B cell (primary cell): ENCODE results near the gene PEX13. TPM values are rescaled to one million over a fixed set of nuclear protein-coding genes. Genes with fewer than 3 reads are reported as not detected.

ENCODE experiments used
- ATAC-seq: fragments of 200-7000 bp; cut with Tn5 transposase; one replicate; pipeline ENCODE4 v1.10.0; 2021; ENCODE audit warnings: low read depth, mild to moderate bottlenecking, moderate number of reproducible peaks, moderate library complexity
- CTCF ChIA-PET: fragments of 350-600 bp; sonication (Branson Sonifier 250); formaldehyde crosslinking; loops from one replicate; lab custom pipeline; 2021; ENCODE audit warnings: antibody characterized with exemption, inconsistent platforms; lab: Charles Lee
- POLR2A ChIA-PET: fragments of 350-600 bp; sonication (Branson Sonifier 250); formaldehyde crosslinking; loops from one replicate; lab custom pipeline; 2021; ENCODE audit warnings: antibody characterized with exemption; lab: Charles Lee
- DNase-seq: peaks from one replicate; pipeline ENCODE4 v3.0.0; 2013
- H2AFZ ChIP-seq: 2 replicates; pipeline ENCODE4 v1.6.1; 2012; ENCODE audit warnings: mild to moderate bottlenecking, low read depth, low read length; ENCODE audit not compliant: insufficient read depth, poor library complexity, severe bottlenecking
- H3K27ac ChIP-seq, 2 donors: 1 replicate in 1 of 2; 2 replicates in 1 of 2; pipeline ENCODE4 v1.5.1; 2012 to 2013; ENCODE audit warnings: low read length in 2 of 2, mild to moderate bottlenecking in 2 of 2, moderate library complexity in 1 of 2
- H3K27me3 ChIP-seq, 4 experiments: fragments of 200-600 bp in 1 of 4; sonication (generic) in 1 of 4; replicated peaks in 1 of 4; 1 replicate in 2 of 4; 2 replicates in 2 of 4; pipeline versions ENCODE4 v1.6.1 to v1.7.0; 2013 to 2016; ENCODE audit warnings: low read length in 3 of 4, mild to moderate bottlenecking in 2 of 4, mixed read lengths in 1 of 4, moderate library complexity in 1 of 4; ENCODE audit not compliant: insufficient read depth in 4 of 4, control insufficient read depth in 3 of 4; ENCODE audit errors: control extremely low read depth in 1 of 4
- H3K36me3 ChIP-seq, 2 experiments: replicated peaks in 1 of 2; 1 replicate in 1 of 2; 2 replicates in 1 of 2; pipeline versions ENCODE4 v1.6.1 to v1.7.1; 2013; ENCODE audit warnings: low read length in 1 of 2; ENCODE audit not compliant: insufficient read depth in 2 of 2, control insufficient read depth in 1 of 2; ENCODE audit errors: control extremely low read depth in 1 of 2, extremely low read depth in 1 of 2
- H3K4me1 ChIP-seq, 2 donors: fragments of 200-600 bp in 1 of 2; sonication (generic) in 1 of 2; 1 replicate in 1 of 2; 2 replicates in 1 of 2; pipeline versions ENCODE4 v1.5.1 to v1.6.1; 2013 to 2017; ENCODE audit warnings: low read length in 2 of 2; ENCODE audit not compliant: control insufficient read depth in 2 of 2, insufficient read depth in 2 of 2
- H3K4me2 ChIP-seq: replicated peaks from 2 replicates; pipeline ENCODE3; 2012; ENCODE audit warnings: mild to moderate bottlenecking, low read depth, low read length; ENCODE audit not compliant: poor library complexity, severe bottlenecking
- H3K4me3 ChIP-seq, 5 experiments: fragments of 200-600 bp in 1 of 5; sonication (generic) in 1 of 5; 1 replicate in 3 of 5; 2 replicates in 2 of 5; pipeline versions ENCODE4 v1.5.1 to v1.7.0; 2011 to 2016; ENCODE audit warnings: low read length in 4 of 5, mild to moderate bottlenecking in 4 of 5, low read depth in 2 of 5, control low read depth in 1 of 5, moderate library complexity in 1 of 5; ENCODE audit not compliant: insufficient read depth in 1 of 5; ENCODE audit errors: control extremely low read depth in 1 of 5, extremely low read depth in 1 of 5
- H3K79me2 ChIP-seq: fragments of 200-600 bp; sonication (generic); one replicate; pipeline ENCODE4 v1.6.0; 2016; ENCODE audit warnings: low read length; ENCODE audit not compliant: control insufficient read depth, insufficient read depth
- H3K9ac ChIP-seq: fragments of 200-600 bp; sonication (generic); 2 replicates; pipeline ENCODE4 v1.6.1; 2017; ENCODE audit warnings: mild to moderate bottlenecking, low read length, moderate library complexity
- H3K9me3 ChIP-seq, 3 donors: one replicate each; pipeline versions ENCODE4 v1.6.1 to v1.7.1; 2013; ENCODE audit warnings: low read length in 2 of 3; ENCODE audit not compliant: control insufficient read depth in 2 of 3, insufficient read depth in 1 of 3; ENCODE audit errors: control extremely low read depth in 1 of 3
- H4K20me1 ChIP-seq: 2 replicates; pipeline ENCODE4 v1.6.0; 2012; ENCODE audit warnings: mild to moderate bottlenecking, low read length; ENCODE audit not compliant: insufficient read depth, control insufficient read depth, poor library complexity, severe bottlenecking
- H3K27ac Mint-ChIP-seq: one replicate; pipeline ENCODE4 v1.8.0; 2021; ENCODE audit warnings: mixed read lengths
- H3K27me3 Mint-ChIP-seq: one replicate; pipeline ENCODE4 v1.8.0; 2021; ENCODE audit warnings: mixed read lengths
- H3K4me1 Mint-ChIP-seq: one replicate; pipeline ENCODE4 v1.8.0; 2021; ENCODE audit warnings: mixed read lengths
- H3K4me3 Mint-ChIP-seq: one replicate; pipeline ENCODE4 v1.8.0; 2021; ENCODE audit warnings: mixed read lengths
- H3K9me3 Mint-ChIP-seq: one replicate; pipeline ENCODE4 v1.8.0; 2022; ENCODE audit warnings: mixed read lengths; ENCODE audit not compliant: insufficient read depth
- EZH2 ChIP-seq: IDR thresholded peaks from 2 replicates; pipeline ENCODE4 v1.6.1; 2012; ENCODE audit warnings: borderline replicate concordance, low read depth, mild to moderate bottlenecking, moderate library complexity, low read length; ENCODE audit not compliant: insufficient read depth, poor library complexity, severe bottlenecking
- WGBS: methylation state at CpG from one replicate; pipeline ENCODE4 v1.1.5; 2013; ENCODE audit warnings: missing lambda C conversion rate; ENCODE audit not compliant: insufficient coverage; 5-methylcytosine and 5-hydroxymethylcytosine counted together
- intact Hi-C: fragments of 100-400 bp; cut with micrococcal nuclease; formaldehyde crosslinking; loops from one replicate; pipeline ENCODE4 v1.10.0; 2022
- polyA plus RNA-seq: library from polyadenylated mRNA; depleted of rRNA; stranded (reverse); fragments of >200 nt; gene quantifications from 2 replicates; pipeline ENCODE4 v1.2.3, GENCODE V29; 2012
- total RNA-seq, 2 donors: library from RNA; stranded (reverse); fragments of 120-200 nt in 1 of 2; gene quantifications; 1 replicate in 1 of 2; 2 replicates in 1 of 2; pipeline versions ENCODE4 v1.2.3 to v1.2.4, GENCODE V29; 2013 to 2022
- TF ChIP-seq, protein P1 (sequence below): fragments of 200-600 bp; IDR thresholded peaks from one replicate; pipeline ENCODE4 v1.8.0; 2022; ENCODE audit warnings: antibody characterized with exemption, mild to moderate bottlenecking

Gene PEX13
- total and polyA plus RNA-seq, 2 donors (not counting 1 experiment from before 2014, with no cell fraction given), result 6.1 to 19.8 TPM

DNA sequence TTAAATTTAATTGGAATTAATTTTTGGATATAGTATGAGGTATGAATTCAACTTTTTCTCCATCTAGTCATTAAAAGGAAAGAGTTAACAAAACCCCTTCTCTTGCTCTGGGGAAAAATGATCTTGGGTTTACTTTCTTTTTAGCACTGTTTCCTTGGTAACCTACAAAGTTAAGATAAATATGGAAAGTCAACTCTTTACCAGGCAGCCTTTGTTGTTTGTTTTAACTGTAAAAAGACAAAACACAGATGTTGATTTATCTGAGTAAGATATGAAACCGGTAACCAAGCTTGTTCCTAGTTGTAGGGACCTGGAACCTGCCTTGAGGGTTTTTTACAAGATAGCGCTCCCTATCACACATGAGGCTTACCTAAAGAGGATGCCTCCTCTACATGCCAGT, 38.0 kb downstream of the PEX13 start:
- ATAC-seq (no peak), DNase-seq (no peak)
- H3K9ac ChIP-seq, result no peak overlapping the region
- no peaks in the 10 kb centered on the region for H3K4me1 Mint-ChIP-seq
- intact Hi-C loops, result no loop called here
- no peaks in the 10 kb centered on the region for H4K20me1 ChIP-seq
- no peaks in the 10 kb centered on the region for H3K79me2 ChIP-seq
- WGBS, result 100% methylated on average over 1 of the region's 2 CpGs
- no peaks in the 10 kb centered on the region for H3K27me3 Mint-ChIP-seq
- no peaks in the 10 kb centered on the region for H3K4me1 ChIP-seq
- no peaks in the 10 kb centered on the region for H3K27me3 ChIP-seq
- TF ChIP-seq, protein P1, sequence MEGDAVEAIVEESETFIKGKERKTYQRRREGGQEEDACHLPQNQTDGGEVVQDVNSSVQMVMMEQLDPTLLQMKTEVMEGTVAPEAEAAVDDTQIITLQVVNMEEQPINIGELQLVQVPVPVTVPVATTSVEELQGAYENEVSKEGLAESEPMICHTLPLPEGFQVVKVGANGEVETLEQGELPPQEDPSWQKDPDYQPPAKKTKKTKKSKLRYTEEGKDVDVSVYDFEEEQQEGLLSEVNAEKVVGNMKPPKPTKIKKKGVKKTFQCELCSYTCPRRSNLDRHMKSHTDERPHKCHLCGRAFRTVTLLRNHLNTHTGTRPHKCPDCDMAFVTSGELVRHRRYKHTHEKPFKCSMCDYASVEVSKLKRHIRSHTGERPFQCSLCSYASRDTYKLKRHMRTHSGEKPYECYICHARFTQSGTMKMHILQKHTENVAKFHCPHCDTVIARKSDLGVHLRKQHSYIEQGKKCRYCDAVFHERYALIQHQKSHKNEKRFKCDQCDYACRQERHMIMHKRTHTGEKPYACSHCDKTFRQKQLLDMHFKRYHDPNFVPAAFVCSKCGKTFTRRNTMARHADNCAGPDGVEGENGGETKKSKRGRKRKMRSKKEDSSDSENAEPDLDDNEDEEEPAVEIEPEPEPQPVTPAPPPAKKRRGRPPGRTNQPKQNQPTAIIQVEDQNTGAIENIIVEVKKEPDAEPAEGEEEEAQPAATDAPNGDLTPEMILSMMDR, result no peak
- TF ChIP-seq EZH2, result no peak
- no peaks in the 10 kb centered on the region for H3K9me3 ChIP-seq
- no peak overlapping the region for H2AFZ ChIP-seq
- H3K27ac ChIP-seq, result no peak overlapping the region
- H3K4me2 ChIP-seq, result no peak overlapping the region
- H3K27ac Mint-ChIP-seq, result no peak overlapping the region
- peaks cover 0 to 6% of the 10 kb centered on the region in 2 experiments for H3K36me3 ChIP-seq
- H3K9me3 Mint-ChIP-seq, result no peaks in the 10 kb centered on the region
- no peak overlapping the region for H3K4me3 Mint-ChIP-seq
- no peak overlapping the region for H3K4me3 ChIP-seq
- ChIA-PET POLR2A (no interaction called here), CTCF (no interaction called here)

DNA sequence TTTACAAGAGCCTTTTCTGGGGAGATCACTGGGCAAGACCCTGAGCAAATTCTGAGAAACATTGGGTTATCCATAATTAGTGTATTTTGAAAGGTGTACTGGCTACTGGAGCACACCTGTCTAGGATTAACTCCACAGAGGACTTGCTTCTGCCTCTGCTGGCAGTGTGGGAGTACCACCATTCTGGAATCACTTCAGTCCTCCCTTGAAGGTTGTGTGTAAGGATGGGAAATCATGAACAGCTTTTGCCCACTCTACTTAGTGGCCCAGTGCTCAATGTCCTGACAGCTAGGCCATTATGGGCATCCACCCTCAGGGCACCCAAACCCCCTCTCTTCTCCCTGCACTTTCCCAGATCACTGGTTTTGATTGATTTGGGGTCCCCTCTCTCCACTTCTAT, 40.0 kb downstream of the PEX13 start:
- no peak for ATAC-seq

More for the DNA sequence above, 40.0 kb downstream of the PEX13 start:
- ChIA-PET CTCF (no interaction called here), POLR2A (no interaction called here)
- no peak overlapping the region for H2AFZ ChIP-seq
- H3K27ac ChIP-seq, result no peak overlapping the region
- H3K36me3 ChIP-seq, result peaks cover 0 to 6% of the 10 kb centered on the region in 2 experiments
- DNase-seq, result no peak
- no peaks in the 10 kb centered on the region for H3K27me3 Mint-ChIP-seq
- H3K4me2 ChIP-seq, result no peak overlapping the region
- no peak overlapping the region for H3K9ac ChIP-seq
- no peak overlapping the region for H3K27ac Mint-ChIP-seq
- no peaks in the 10 kb centered on the region for H3K27me3 ChIP-seq
- no peaks in the 10 kb centered on the region for H3K79me2 ChIP-seq
- intact Hi-C loops, result no loop called here
- H3K4me1 ChIP-seq, result no peaks in the 10 kb centered on the region
- H3K4me3 Mint-ChIP-seq, result no peak overlapping the region
- no peaks in the 10 kb centered on the region for H4K20me1 ChIP-seq
- no peak for TF ChIP-seq EZH2
- TF ChIP-seq, protein P1, result no peak
- no peaks in the 10 kb centered on the region for H3K9me3 Mint-ChIP-seq
- no peak overlapping the region for H3K4me3 ChIP-seq
- H3K9me3 ChIP-seq, result no peaks in the 10 kb centered on the region
- no peaks in the 10 kb centered on the region for H3K4me1 Mint-ChIP-seq
